HG02973 (cell line): ENCODE results near the gene H2BK1.

Source experiments
- ATAC-seq: cut with Tn5 transposase; IDR thresholded peaks from one replicate; pipeline ENCODE4 v1.9.1; 2021; ENCODE audit warnings: moderate library complexity; ENCODE audit not compliant: unreplicated experiment

Gene H2BK1

DNA sequence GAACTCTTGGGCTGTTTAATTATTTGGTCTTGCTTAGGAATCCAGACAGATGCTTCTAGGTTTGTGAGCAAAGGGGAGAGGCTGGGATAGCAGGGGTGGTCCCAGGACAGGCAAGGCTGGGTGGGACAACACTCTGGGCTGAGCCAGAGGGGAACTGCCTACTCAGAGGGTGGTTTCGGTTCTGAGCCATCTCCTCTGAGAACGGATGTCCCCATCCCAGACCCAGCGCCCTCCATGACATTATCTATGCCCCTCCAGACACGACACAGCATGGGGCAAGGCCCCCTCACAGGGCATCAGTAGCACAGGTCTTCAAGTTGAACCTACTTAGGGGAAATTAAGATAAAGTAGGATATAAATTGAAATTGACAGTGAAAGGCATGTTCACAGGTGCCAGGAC is 30.3 kb downstream of the H2BK1 start:
- ATAC-seq: no peak

DNA sequence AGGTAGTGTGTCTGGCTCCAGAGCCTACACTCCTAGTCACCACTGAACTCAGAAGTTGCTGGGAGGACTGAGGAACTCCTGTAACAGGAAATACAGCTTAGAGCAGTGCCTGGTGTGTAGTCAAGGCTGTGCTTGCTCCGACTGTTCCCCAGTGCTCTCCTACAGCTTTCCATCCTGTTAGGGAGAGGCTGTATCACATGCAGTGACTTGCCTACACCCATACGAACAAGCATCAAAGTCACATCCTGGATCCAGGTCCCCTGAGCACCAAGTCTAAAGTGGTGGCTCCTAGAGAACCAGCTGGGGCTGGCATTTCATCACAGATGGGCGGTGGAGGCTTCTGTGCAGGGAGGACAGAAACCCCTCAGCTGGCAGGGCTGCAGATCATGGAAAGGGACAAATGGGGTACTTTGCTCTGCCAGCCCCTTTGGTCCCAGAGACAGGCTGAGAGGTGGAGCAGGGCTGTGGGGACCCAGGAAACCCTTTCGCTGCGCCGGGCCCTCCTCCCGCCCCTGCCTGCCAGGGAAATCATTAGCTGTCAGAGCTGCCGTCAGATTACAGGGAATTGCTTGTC is 30.9 kb downstream of the H2BK1 start:
- no peak for ATAC-seq

DNA sequence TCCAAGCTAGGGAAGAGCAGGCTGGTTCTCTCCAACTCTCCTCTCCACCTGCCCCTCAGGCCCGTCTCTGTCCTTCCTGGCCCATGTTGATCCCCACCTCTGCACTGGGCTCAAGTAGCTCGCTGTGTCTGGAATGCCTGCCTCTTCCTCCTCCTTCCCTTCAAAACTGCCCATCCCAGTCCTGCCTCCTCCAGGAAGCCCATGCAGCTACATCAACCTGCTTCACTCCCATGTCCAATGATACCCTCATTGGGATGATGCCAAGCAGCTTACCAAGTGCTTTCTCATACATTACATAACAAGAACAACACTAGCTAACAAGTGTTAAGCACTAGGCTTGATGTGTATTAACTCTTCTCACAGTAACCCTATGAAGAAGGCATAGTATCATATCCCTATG is 31.5 kb downstream of the H2BK1 start:
- ATAC-seq: no peak

DNA sequence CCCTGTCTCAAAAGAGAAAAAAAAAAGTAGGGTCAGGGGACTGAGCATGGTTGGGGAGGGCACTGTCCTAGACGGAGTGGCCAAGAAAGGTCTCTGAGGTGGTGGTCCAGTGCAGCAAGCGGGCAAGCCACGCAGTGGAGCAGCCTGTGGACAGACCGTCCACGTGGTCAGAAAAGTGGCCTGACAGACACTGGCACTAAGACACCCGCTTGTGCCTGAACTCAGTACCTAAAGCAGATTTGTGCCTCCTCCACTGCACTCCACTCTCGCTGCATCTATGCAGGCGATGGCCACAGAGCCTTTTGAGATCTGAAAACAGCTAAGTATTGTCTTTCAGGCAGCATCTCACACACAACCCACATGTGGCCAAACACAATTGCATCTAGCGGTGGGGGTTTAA is 32.1 kb downstream of the H2BK1 start:
- no peak for ATAC-seq

DNA sequence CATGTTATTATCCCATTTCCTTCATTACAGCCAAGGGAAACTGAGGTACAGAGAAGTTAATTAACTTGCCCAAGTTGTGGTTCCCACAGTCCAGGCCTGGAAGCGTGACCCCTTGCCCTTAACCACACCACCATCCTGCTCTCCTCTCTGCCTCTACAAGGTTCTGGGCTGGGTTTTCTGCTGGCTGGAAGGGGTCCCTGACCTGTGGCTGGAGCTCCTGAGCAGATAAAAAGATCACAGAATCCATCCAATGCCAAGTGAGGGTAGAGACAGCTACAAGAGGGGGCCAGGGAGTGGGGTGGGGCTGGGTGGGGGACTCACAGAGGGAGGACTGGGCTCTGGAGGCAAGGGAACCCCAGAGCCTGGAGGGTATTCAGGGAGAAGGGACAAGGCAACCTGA is 33.0 kb downstream of the H2BK1 start:
- ATAC-seq: no peak

DNA sequence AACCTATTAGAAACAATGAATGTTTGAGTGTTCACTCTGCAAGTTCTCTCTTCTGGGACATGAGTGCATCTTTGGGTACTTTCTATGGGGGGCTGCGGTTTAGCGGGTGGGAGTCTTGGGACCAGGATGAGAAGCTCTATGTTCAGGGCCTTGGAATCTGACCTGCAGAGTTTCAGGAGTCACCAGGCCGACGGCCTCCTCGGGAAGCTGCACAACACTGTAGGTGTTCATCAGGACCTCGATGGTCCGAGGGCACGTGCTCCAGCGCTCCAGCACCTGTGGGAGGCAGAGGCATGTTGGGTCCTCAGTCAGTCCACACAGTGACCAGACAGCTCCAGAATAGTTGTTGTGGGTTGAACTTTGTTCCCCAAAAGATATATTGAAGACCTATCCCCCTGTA is 33.9 kb downstream of the H2BK1 start:
- ATAC-seq: no peak

DNA sequence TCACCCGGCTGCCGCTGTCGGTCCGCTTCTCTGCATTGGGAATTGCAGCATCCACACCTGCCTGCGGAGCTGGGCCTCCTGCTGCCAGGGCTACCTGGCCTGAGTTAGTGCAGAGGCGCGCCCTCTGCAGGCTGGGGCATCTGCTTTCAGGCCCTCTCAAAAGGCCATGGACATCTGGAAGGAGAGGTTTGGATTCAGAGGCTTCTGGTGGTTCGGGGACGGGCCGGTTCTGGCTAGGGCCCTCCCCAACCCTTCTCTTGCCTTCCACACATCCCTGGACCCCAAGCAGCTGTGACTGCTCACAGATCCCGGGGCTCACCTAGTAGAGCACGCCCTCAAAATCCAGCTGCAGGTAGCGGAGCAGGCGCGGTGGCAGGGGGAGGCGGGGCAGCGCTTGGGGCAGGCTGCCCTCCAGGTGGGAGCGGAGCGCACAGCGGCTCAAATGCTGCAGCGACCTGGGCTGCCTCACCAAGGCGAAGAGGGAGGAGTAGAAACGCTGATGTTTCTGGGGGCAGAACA is 34.4 kb downstream of the H2BK1 start:
- no peak for ATAC-seq

DNA sequence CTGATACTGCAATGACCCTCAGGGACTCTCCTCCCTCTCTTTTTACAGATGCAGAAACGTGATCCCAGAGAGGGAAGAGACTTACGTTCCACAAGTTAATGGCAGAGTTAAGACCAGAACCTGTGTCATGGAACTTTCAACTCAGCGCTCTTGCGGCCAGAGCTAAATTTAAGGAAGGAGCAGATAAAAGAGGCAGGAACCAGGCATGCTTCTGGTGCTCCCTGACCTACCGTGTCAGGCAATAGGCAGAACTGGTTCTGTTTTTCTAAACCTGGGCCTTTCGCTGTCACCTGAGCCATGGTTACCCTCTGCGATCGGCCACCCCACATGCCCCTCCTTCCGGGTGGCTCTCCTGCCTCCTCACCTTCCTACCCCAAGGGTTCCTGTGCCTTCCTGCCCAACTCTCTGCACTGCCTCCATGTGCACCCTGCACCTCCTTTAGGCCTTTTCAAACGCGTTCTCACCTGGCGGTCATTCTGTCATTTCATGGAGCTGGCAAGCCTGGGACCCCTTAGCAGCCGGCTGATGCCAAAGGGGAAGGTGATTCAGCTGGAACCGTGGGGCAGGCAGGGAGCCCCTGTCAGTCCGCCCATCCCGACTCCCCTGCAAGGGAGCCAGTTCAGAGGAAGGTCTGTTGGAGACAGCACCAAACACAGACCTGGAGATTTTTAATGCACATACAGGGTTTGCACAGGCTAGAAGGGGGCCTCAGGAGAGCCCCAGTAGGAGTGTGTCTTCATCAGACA is 35.1 kb downstream of the H2BK1 start:
- no peak for ATAC-seq

DNA sequence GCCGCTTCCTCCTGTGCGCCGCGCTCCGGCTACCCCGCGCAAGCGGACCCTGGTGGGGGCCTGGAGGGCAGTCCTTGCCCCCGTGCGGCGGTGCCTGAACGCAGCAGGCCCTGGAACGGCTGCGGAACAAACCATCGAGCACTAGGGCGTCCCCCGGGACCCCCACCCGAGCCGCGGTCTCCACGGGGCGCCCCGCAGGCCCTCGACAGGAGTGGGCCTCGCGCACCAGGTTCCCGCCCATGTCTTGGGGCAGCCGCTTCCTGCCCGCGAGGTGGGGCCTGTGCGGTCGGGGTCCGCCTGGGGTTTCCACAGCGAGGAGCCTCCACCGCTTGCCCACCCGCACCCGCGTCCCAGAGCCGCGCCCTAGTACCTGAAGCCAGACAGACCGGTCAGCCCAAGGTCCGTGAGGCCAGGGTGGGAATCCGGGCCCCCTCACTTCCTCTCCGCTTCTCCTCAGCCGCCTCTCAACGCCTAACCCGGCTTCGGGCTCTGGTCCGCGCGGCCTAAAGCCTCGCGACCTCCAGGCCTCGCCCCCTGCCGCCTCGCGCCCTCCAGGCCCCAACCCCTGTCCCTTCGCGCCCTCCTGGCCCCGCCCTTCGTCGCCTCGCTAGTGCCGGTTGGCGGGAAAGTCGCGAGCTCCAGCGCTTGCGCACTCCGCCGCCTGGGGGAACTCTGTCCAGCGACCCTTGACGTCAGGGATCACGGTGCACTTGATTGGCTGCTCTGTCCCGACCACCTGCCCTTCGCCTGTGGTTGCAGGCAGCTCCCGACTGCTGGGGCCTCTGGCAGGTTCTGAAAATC is 35.8 kb downstream of the H2BK1 start:
- ATAC-seq: no peak

DNA sequence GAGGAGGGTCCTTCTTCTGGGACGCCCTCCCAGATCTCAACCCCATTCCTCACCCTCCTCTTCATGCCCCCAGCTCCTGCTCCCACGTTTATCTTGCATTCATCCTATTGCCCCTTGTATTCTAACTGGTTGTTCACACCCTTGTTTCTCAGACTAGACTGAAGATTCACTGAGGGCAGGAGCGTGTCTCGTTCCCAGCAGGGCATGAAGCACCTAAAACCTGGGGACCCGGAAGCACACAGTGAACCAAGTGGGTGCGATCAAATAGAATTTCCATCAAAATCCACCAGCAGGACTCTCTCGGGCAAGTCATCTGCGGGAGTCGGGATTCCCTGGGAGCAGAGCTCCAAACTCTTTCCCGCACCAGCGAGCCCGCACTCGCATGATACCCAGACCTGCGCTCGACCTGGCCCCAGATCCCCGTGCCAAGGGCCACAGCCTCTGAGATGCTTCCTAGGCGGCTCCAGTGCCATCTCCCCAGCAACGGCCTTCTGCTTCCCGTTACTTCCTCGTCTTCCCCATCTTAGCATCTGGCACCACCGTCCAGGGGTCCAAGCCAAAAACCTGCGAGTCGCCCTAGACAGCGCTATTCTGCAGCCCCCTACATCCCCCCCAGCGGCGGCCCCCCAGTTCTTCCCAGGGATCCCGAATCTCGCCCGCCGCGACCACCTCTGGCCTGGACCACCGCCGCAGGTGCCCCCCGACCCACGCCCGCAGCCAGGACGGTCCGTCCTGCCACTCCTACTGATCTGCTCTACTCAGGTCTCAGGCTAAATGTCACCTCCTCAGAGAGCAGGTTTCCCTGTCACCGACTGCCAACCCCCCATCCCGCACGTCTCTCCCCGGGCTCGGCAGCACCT is 36.7 kb downstream of the H2BK1 start:
- ATAC-seq: no peak

DNA sequence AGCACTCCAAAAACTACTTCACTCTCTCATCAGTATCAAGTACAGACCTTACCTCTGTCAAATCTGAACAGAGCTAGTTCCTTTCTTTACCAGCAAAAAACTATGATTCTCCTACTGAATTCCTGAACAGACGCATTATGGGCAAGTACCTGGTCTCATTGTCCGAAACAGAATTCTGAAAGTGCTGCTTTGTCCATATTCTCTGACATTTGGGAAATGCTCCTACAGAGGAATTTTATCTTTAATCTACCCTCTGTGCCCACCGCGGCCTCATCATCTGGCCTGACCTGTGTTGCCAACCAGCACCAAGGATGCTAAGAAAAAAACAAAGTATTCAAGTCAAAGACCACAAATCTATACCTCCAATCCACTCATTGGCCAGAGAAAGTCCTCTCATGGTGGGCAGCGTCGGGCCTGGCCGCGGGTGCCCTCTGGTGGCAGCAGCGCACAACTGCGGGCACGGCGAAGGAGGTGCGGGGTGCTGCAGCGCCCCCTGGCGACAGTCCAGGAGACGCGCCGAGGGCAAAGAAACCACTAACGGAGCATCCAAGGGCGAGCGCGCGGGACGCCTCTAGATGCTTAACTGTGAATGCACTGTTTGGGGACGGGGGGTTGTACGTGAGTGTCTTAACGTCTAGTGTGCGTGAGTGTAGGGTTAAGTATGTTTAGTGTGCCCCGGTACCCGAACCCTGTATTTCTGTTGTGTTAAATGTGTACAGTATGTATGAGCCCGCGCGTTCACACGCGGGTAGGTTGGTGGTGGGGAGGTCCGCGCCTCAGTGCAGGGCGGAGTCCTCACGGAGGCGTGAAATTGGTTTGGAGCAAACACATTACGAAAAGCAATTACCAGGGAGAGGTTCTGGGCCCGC is 37.8 kb downstream of the H2BK1 start:
- ATAC-seq: no peak

DNA sequence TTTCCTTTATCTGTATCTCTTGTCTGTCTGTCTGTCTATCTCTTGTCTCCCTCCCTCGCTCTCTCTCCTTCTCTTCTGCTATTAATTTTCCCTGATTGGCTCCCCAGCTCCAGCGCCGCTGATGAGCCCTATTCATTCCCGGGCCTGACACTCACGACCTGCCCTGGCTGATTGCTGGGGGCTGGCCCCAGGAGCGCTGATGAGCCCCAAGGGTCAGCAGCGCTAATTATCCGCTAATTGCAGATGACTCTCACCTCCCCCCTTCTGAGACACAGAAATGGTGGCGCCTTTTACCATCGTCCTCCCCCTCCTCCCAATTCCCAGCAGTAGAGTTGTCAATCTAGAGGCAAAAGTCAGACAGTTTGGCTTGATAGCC is 41.5 kb downstream of the H2BK1 start:
- ATAC-seq: no peak

DNA sequence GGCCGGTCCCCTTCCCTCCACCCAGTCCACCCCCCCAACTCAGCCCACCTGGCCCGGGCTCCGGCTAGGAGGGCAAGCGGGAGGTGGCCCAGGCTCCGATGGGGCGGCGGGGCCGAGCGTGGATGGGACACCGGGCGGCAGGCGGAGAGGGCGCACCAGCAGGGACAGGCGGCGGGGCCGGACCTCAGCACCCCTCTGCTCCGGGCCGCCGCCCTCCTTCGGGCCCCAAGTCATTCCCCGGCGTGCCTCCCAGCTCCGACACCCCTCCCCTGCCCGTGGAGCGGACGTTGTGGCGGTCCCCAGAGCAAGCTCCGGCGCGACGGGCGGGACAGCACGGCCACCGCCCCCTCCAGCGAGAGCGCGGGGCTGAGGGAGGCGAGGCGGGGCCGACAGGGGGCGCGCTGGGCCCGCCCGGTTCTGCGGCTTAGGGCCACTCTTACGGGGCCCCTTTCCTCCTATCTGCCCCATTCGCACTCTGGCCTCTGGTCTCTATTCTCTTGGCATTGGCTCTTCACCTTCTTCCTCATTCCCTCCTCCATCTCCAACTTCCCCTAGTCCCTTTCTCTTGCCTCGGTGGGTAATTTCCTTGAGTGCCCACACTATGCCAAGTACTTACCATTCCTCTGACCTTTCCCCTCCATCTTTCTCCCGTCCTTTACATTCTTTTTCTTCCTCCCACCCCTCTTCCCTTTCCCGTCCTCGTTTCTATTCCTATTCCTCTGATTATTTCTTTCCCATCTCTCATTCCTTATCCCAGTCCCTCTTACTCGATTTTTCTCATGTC is 42.1 kb downstream of the H2BK1 start:
- ATAC-seq: no peak

DNA sequence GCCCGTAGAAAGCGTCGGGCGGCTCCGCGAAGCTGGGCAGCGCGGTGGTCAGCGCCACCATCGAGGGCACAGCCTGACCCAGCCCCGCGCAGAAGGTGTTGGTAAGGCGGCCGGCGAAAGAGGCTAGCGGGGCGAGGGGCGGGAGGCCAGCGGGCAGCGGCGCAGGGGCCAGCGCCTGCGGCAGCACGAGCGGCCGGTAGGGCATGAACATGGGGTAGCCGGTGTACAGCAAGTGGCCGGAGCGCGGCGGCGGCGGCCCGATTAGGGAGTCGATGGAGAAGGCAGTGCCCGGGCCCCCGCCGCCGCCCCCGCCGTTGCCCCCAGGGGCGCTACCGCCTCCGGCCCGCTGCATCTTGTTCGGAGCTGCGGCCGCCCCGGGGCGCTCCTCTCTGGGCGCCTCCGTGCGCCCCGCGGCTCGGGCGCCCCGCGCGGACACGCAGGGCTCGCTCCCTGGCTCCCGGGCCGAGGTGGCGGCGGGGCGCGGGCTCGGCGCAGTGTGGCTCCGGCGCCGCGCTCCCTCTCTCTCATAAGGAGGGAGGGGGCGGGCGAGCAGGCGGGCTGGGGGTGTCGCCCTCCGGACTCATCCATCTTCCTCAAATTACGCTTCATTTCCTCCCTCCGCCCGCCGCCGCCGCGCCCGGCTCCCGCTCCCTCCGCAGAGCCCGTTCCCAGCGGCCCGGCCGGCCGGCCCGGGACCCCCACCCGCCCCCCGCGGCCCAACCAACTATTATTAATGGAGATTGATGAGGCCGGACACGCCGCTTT is 42.9 kb downstream of the H2BK1 start, which contains the start of gene GBX1:
Gene GBX1, minus strand, starts transcription at position 498 of the 765 bp plus-strand sequence. Its CDS starts 146 bp downstream, at position 352.
- no peak for ATAC-seq

DNA sequence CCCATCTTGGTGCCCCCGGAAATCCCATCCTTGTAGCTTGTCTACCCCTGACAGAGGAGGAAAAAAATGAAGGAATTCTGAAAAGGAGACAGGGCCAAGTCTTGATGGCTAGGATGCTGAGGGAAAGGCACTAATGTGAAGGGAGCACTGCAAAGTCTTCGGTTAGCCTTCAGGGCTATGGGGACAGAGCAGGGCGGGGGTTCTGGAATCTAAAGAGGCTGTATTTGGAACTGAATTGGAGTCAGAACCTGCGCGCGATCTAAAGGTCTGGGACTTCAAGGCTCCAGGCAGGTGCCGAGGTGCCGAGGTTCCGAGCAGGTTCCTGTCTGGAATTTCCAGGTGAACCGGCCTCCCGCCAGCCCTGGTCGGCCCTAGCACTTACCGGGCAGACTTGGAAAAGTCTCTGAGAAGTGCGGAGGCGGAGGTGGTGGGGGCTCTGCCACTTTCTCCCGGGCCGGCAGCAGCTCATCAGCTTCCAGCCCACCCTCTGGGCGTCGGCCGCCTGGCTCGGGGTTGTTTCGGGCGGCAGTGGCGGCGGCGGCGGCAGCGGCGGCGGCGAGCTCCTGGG is 43.6 kb downstream of the H2BK1 start:
- no peak for ATAC-seq

DNA sequence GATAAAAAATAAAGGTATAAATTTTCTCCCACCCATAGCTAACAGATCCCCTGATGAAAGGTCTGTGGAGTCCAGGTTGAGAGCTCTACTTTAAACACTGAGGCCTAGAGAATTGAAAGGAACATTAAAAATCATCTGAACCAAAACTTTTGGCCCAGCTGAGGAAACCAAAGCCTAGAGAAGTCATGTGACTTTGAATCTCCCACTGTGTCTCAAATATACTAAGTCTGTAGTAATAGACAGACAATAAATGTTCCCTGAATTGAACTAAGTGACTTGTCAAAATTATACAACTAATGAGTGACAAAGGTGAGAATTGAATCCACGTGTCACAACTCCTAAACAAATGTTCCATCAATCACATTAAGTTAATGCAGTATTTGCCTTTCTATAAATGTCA is 48.5 kb downstream of the H2BK1 start:
- ATAC-seq: no peak
